ENCODE data around the gene JAKMIP2.
A peak's percentile ranks its signal among the peaks of the same experiment; 100 is the strongest.
"Not testable (repeated sequence)": the region's sequence is repeated elsewhere in the genome, so short reads cannot be mapped to it uniquely, and the experiment has no call there.

The JAKMIP2 gene

GRCh38 chr5:147782110-147783028 lies at the start of gene JAKMIP2:
TSS of gene JAKMIP2 (minus strand) at chr5:147782728. CDS start at chr5:147671806, 110,922 bp downstream.
- DNase-seq, result no peak

- no peak for DNase-seq
These were observed 48.9 kb upstream of the JAKMIP2 start, which contains the start of gene SPINK1 for GRCh38 chr5:147831465-147831864. TSS of gene SPINK1 (minus strand) at chr5:147831671. CDS start at chr5:147831577, 94 bp downstream.

GRCh38 chr5:147830035-147830434 lies 47.5 kb upstream of the JAKMIP2 start:
- no peak for DNase-seq

- not testable (repeated sequence) for DNase-seq
These were observed 44.5 kb upstream of the JAKMIP2 start for GRCh38 chr5:147827017-147827416.

- DNase-seq, result no peak
These were observed 43.8 kb upstream of the JAKMIP2 start for GRCh38 chr5:147826361-147826760.

GRCh38 chr5:147822686-147823491 lies 40.4 kb upstream of the JAKMIP2 start:
- peak; percentile 82 to 83 for DNase-seq

- not testable (repeated sequence) for DNase-seq
These were observed 39.7 kb upstream of the JAKMIP2 start for GRCh38 chr5:147822222-147822621.

GRCh38 chr5:147821766-147822165 lies 39.2 kb upstream of the JAKMIP2 start:
- no peak for DNase-seq

- DNase-seq, result no peak
These were observed 36.8 kb upstream of the JAKMIP2 start for GRCh38 chr5:147819261-147819770.

- no peak for DNase-seq
These were observed 35.8 kb upstream of the JAKMIP2 start for GRCh38 chr5:147818290-147818689.

GRCh38 chr5:147813696-147814095 lies 31.2 kb upstream of the JAKMIP2 start:
- no peak for DNase-seq

GRCh38 chr5:147809830-147810666 lies 27.5 kb upstream of the JAKMIP2 start:
- no peak for DNase-seq

- DNase-seq, result peak; percentile 93 to 95
These were observed 22.5 kb upstream of the JAKMIP2 start for GRCh38 chr5:147805030-147805454.

- no peak for DNase-seq
These were observed 21.8 kb upstream of the JAKMIP2 start for GRCh38 chr5:147804334-147804733.

- no peak for DNase-seq
These were observed 21.4 kb upstream of the JAKMIP2 start for GRCh38 chr5:147803926-147804325.

GRCh38 chr5:147803161-147803560 lies 20.6 kb upstream of the JAKMIP2 start:
- peak; percentile 3 to 10 for DNase-seq

- DNase-seq, result no peak
These were observed 18.9 kb upstream of the JAKMIP2 start for GRCh38 chr5:147801461-147801860.

GRCh38 chr5:147800491-147800890 lies 18.0 kb upstream of the JAKMIP2 start:
- no peak for DNase-seq

- no peak for DNase-seq
These were observed 14.2 kb upstream of the JAKMIP2 start for GRCh38 chr5:147796556-147797308.

- no peak for DNase-seq
These were observed 8.7 kb upstream of the JAKMIP2 start for GRCh38 chr5:147791181-147791580.

GRCh38 chr5:147789820-147790219 lies 7.3 kb upstream of the JAKMIP2 start:
- DNase-seq, result no peak

GRCh38 chr5:147788023-147788422 lies 5.5 kb upstream of the JAKMIP2 start:
- no peak for DNase-seq
